ENCODE results near the gene IQCN. TPM values are rescaled to one million over a fixed set of nuclear protein-coding genes. Genes with fewer than 3 reads are reported as not detected.

IQCN gene
- total RNA-seq, 4 donors from 2014 or later, result 4.8 to 49.7 (median 17.5) TPM

GRCh38 chr19:18289471-18290301, 15.4 kb upstream of the IQCN start:
- in situ Hi-C loops (cut with MboI; ENCODE audit: low pct_ligation_motif_present in 1 of 4, low pct_unique_long_range_greater_than_20kb in 1 of 4, low sequenced_read_pairs in 3 of 4), result no loop called here
- no peak for TF ChIP-seq CTCF (IDR thresholded peaks at IDR 0.05)
- no peak for TF ChIP-seq EP300 (IDR thresholded peaks at IDR 0.05; ENCODE audit: low read depth)
- TF ChIP-seq POLR2A (IDR thresholded peaks at IDR 0.05), result no peak
- no peak for TF ChIP-seq POLR2AphosphoS5 (IDR thresholded peaks at IDR 0.05)
- peak overlapping the region; percentile 95 to 99 (median 96) for H3K27ac ChIP-seq
- no peaks in the 10 kb centered on the region for H3K27me3 ChIP-seq
- 58 to 78% methylated on average over 8 to 12 of the region's 12 CpGs for WGBS, 2 donors (ENCODE audit: low coverage in 1 of 2)
- H3K36me3 ChIP-seq, result no peaks in the 10 kb centered on the region
- no peak overlapping the region for H3K4me3 ChIP-seq
- H3K4me1 ChIP-seq, result peaks cover 10 to 43% (median 30%) of the 10 kb centered on the region in 4 donors
- intact Hi-C loops (cut with DNase I; ENCODE audit: low total_unique reads), result no loop called here
- DNase-seq, result no peak
- no peaks in the 10 kb centered on the region for H3K9me3 ChIP-seq

- H3K36me3 ChIP-seq, result no peaks in the 10 kb centered on the region
- in situ Hi-C loops (cut with MboI; ENCODE audit: low pct_ligation_motif_present in 1 of 4, low pct_unique_long_range_greater_than_20kb in 1 of 4, low sequenced_read_pairs in 3 of 4), result no loop called here
- peaks cover 14 to 41% (median 29%) of the 10 kb centered on the region in 4 donors for H3K4me1 ChIP-seq
- TF ChIP-seq POLR2AphosphoS5 (IDR thresholded peaks at IDR 0.05) (no peak), CTCF (IDR thresholded peaks at IDR 0.05) (no peak), POLR2A (IDR thresholded peaks at IDR 0.05) (no peak), EP300 (IDR thresholded peaks at IDR 0.05; ENCODE audit: low read depth) (no peak)
- peak overlapping the region in 3 of 4 donors; percentile 62 to 67 (median 64) for H3K27ac ChIP-seq
- no peaks in the 10 kb centered on the region for H3K27me3 ChIP-seq
- H3K9me3 ChIP-seq, result no peaks in the 10 kb centered on the region
- intact Hi-C loops (cut with DNase I; ENCODE audit: low total_unique reads), result no loop called here
- no peak overlapping the region for H3K4me3 ChIP-seq
- WGBS, 2 donors (ENCODE audit: low coverage in 1 of 2), result 74 to 83% methylated on average over 2 to 17 of the region's 26 CpGs
- no peak for DNase-seq
Observed at GRCh38 chr19:18287836-18288772, 13.9 kb upstream of the IQCN start.

- peaks cover 24 to 40% (median 30%) of the 10 kb centered on the region in 4 donors for H3K4me1 ChIP-seq
- no peaks in the 10 kb centered on the region for H3K27me3 ChIP-seq
- WGBS, 2 donors (ENCODE audit: low coverage in 1 of 2), result 75 to 83% methylated on average over 1 to 19 of the region's 21 CpGs
- no peak overlapping the region for H3K4me3 ChIP-seq
- TF ChIP-seq POLR2A (IDR thresholded peaks at IDR 0.05) (no peak), CTCF (IDR thresholded peaks at IDR 0.05) (no peak), POLR2AphosphoS5 (IDR thresholded peaks at IDR 0.05) (no peak), EP300 (IDR thresholded peaks at IDR 0.05; ENCODE audit: low read depth) (no peak)
- intact Hi-C loops (cut with DNase I; ENCODE audit: low total_unique reads), result no loop called here
- no peaks in the 10 kb centered on the region for H3K9me3 ChIP-seq
- DNase-seq, result no peak
- peak overlapping the region in 3 of 4 donors; percentile 62 to 67 (median 64) for H3K27ac ChIP-seq
- in situ Hi-C loops (cut with MboI; ENCODE audit: low pct_ligation_motif_present in 1 of 4, low pct_unique_long_range_greater_than_20kb in 1 of 4, low sequenced_read_pairs in 3 of 4), result no loop called here
- no peaks in the 10 kb centered on the region for H3K36me3 ChIP-seq
Observed at GRCh38 chr19:18286973-18287635, 12.9 kb upstream of the IQCN start.

All from transverse colon (tissue), 4 donors.